Measurements from ENCODE around the gene ATF1.
A peak's percentile ranks its signal among the peaks of the same experiment; 100 is the strongest.

Gene ATF1

GRCh38 chr12:50763639-50764285 is at the start of gene ATF1:
TSS of gene ATF1 (plus strand) at chr12:50764101. CDS start at chr12:50780146, 16,045 bp downstream.
- peak; percentile 88 for DNase-seq

- DNase-seq, result no peak
Observed at GRCh38 chr12:50715174-50715573, 48.7 kb upstream of the ATF1 start.

- no peak for DNase-seq
Observed at GRCh38 chr12:50718760-50719159, 45.1 kb upstream of the ATF1 start.

GRCh38 chr12:50720085-50720484 is 43.8 kb upstream of the ATF1 start:
- DNase-seq, result no peak

GRCh38 chr12:50720501-50720900 is 43.4 kb upstream of the ATF1 start:
- no peak for DNase-seq

- DNase-seq, result no peak
Observed at GRCh38 chr12:50723865-50724264, 40.0 kb upstream of the ATF1 start.

GRCh38 chr12:50725011-50725942 is 38.6 kb upstream of the ATF1 start:
- DNase-seq, result no peak

GRCh38 chr12:50727466-50727865 is 36.4 kb upstream of the ATF1 start:
- DNase-seq, result no peak

GRCh38 chr12:50728417-50728816 is 35.5 kb upstream of the ATF1 start:
- DNase-seq, result no peak

- no peak for DNase-seq
Observed at GRCh38 chr12:50728841-50729240, 35.1 kb upstream of the ATF1 start.

GRCh38 chr12:50732591-50732990 is 31.3 kb upstream of the ATF1 start:
- DNase-seq, result no peak

- no peak for DNase-seq
Observed at GRCh38 chr12:50733706-50734105, 30.2 kb upstream of the ATF1 start.

- DNase-seq, result no peak
Observed at GRCh38 chr12:50734409-50735263, 29.3 kb upstream of the ATF1 start.

GRCh38 chr12:50739611-50740010 is 24.3 kb upstream of the ATF1 start:
- no peak for DNase-seq

GRCh38 chr12:50740307-50740706 is 23.6 kb upstream of the ATF1 start:
- no peak for DNase-seq

- DNase-seq, result no peak
Observed at GRCh38 chr12:50742776-50743175, 21.1 kb upstream of the ATF1 start.

- DNase-seq, result no peak
Observed at GRCh38 chr12:50745861-50746260, 18.0 kb upstream of the ATF1 start.

GRCh38 chr12:50746431-50746830 is 17.5 kb upstream of the ATF1 start:
- no peak for DNase-seq

GRCh38 chr12:50747817-50748216 is 16.1 kb upstream of the ATF1 start:
- DNase-seq, result no peak

GRCh38 chr12:50749459-50749882 is 14.4 kb upstream of the ATF1 start:
- DNase-seq, result no peak

- no peak for DNase-seq
Observed at GRCh38 chr12:50750366-50750765, 13.5 kb upstream of the ATF1 start.

GRCh38 chr12:50751948-50752721 is 11.8 kb upstream of the ATF1 start:
- DNase-seq, result no peak
